Germinal center (tissue), 1 donor: ENCODE measurements around the gene FHL1.

Experiments
- DNase-seq: peaks from one replicate; pipeline ENCODE4 v3.0.0; 2012; ENCODE audit warnings: mixed read lengths, low spot score

The FHL1 gene

DNA sequence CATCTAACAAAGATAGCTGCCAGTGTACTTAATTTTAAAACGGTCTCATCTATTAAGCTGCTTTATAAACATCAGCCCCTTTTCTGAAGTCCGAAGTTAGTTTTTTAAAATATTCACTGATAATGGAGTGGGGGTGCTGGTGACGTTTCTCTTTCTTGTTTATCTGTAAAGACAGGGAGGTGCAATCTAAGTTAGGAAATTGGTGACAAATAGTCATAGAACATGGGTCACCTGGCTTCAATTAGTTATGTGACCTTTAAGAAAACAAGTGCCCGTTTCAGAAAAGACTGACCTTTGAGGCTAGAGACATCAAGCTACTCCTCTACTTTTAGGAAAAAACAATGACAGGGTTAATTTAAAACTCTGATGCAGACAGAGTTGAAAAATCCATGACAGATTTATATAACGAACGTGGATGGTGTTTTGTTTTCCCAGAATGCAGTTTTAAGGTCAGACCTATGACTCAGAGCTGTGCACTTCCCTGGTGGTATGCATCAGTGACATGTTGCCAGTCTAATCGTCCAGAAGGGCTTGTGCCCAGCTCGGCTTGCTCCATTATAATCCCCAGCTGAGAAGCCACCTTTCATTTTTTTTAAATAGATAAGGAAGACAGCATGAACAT lies 38.2 kb downstream of the FHL1 start:
- DNase-seq, result no peak

DNA sequence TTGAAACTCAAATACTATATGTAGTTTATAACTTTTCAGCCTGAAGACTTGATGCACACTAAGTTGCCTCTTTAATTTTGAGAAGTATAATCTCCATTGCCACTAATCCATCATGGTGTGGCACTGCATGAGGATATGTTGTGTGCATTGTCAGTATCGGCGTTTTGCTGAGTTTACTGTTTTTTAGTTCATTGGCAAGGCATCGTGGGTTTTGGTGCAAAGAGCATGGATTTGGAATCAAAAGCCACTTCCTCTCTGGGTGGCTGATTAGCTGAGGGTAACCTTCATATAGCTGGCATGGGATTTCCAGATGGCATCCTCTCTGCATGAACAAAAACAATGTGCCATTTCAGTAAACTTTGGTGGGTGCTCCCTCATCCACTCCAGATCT lies 38.7 kb downstream of the FHL1 start:
- DNase-seq, result no peak

DNA sequence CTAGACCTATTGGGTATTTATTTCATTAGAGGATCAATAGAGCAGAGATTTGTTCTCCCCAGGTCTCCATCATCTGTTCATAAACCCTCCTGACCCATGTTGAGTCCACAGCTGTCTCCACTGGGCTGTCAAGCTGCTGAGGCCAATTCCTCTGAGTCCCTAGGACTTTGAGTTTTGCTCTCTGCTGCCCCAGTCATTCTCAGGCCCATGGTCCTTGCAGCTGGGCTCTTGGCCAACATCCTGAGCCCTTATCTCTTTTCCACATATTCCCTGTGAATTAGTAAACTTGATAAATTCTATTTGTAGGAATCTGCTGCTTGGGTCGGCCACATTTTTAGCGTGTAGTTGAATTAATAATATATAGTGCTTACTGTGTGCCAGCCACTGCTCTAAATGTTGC lies 41.9 kb downstream of the FHL1 start:
- no peak for DNase-seq

DNA sequence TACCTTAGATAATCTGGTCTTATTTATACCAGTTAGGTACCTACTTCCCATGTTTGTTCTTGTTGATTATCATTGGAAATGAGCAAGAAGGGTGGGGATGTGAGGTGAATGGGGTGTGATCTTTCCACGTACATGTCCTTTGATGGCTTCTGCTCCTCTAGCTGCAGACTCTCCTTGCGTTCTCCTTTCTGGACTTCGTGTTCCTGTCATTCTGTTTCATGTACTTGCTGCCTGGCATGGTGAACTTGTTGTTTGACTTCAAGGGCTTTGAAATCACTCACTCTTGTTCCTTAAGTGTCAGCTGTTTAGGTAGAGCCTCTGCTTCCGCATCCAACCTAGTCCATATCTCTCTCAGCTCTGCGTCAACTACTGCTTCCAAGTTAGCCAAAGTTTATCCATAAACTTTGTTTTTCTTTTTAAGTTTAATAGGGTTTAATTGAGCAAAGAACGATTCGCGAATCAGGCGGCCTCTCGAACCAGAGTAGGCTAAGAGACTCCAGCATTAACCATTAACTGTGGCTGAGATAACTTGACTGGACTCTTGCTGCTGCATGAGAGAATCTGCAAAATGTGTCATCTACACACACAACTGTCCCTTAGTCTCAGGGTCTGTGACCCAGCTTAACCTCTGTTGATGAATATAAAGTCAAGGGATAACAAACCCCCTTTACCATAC lies 42.8 kb downstream of the FHL1 start:
- no peak for DNase-seq

DNA sequence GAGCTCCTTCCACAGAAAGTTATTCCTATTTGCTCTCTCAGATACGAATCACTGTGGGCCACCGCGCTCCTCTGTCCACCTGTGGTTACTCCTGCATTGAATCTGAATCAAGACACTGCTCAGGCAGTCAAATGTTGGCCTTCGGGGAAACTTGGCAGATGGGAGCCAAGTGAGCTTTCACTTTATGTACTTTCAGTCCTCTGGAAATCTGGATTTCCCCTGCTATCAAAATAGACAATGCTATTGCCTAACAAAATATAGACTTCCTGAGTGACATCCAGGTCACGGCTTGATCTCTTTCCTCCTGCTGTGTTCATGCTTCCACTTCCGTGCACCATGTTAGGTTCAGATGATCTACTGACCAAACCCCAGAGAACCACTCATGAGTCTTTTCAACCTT lies 43.8 kb downstream of the FHL1 start:
- DNase-seq, result no peak

DNA sequence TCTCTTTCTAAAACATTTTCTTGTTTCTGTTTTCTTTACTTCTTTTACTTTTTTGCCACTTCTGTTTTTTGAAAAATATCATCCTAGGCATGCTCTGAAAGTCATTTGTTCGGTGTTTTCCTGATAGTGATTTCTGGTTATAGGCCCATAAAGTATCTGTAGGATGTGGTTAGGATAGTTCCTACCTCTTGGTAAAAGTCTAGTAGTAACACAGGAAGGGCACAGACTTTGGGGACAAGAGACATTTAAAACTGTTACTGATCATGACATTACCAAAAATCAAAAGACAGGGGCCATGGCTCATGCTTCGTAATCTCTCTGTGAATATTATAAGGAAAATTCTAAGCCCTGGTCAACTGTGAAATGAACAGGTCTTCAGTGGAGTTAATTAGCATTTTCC lies 44.8 kb downstream of the FHL1 start:
- DNase-seq, result no peak

DNA sequence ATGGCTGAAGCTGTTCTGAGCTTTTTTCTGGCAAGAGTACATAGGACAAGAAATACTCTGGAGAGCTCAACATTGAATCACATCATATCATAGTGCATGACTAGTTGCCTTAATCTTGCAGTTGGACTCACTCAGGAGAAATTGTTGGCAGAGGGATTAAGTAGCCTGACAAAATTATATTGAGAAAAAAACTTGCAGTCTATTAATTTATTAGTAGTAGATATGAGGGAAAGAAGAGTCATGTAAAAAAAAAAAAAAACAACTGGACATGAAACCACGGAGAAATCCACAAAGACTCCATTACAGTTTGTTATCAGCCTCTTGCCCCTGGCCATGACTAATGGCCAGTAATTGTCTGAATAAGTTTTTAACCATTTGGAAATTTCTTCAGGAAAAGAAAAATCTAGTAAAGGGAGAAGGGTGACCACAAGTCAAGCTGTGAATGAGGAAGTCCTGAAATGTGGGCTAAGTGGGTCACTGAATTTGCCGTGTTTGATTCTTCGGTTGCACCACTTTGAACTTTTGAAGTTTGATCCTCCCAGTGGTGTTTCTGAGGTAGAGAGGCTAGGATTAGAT lies 45.6 kb downstream of the FHL1 start:
- no peak for DNase-seq

DNA sequence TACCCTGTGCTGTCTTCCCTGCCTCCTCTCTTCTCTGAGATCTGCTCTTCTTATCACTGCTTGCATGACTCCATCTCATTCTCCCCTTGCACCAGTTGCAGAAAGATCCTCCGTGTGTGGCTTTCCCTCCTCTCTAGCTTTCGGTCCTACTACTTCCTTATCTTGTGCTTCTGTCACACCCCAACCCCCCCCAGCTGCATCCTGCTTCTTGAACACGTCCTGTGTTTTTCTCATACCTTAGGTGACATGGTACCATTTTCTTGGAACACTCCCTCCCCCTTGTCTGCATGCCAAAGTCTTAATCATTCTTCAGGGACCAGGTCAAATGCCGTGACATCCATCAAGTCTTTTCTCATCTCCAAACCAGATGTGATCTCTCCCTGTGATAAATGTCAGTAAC lies 46.4 kb downstream of the FHL1 start:
- DNase-seq, result no peak

DNA sequence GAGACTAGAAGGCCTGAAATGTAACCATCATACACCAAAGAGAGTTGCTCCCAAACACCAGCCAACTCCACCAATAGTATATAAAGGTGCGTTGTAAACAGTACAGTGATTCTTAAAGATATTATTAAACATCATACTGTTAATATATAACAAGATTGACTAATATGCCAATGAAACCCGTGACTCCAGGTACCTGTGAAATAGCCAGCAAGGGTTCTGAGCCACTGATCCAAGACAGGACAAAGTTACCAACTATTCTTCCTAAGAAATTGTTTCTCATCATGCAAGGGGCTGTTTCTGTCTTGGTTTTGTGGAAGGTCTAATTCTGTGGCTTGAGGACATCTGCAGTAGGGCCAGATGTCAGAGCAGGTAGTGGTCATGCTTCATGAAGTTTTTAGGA lies 47.2 kb downstream of the FHL1 start:
- DNase-seq, result no peak

DNA sequence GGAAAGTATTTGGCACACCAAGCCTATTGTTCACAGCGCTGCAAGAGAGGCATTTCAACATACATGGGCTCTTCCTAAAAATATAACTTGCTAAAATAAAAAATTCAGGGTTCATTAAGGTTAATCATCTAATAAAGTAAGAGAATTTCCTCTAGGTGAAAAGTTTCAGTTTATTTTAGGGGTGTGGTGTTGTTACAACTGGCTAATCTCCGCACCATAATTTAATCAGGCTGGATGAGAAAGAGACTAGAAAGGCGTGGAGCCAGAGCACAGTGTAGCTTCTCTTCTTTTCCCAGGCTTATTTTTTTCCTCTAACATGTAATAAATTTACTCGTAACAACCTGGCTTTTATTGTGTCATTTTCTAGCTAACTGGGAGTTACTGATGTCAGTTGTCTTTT lies 47.9 kb downstream of the FHL1 start:
- DNase-seq, result no peak

DNA sequence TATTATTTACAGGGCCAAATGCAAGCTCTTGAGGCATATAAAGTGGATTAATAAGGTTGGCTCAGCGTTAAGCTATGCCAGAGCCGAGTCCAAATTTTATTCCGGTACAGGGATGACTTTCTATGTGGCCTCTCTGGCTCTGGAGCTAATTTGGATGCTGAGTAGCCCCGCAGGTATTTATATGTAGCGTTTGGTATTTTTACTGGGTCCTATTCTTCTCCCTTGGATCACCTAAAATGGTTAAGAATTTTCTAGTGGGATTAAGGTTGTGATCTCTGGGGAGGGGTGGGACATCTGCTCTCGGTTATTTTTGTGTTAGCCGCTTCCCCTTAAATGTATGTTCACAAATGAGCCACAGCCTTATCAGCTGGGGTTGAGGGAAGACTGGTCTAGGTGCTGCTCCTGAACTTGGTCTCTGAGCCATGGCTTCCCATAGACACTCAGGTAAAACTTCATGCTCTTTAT lies 49.4 kb downstream of the FHL1 start:
- no peak for DNase-seq

DNA sequence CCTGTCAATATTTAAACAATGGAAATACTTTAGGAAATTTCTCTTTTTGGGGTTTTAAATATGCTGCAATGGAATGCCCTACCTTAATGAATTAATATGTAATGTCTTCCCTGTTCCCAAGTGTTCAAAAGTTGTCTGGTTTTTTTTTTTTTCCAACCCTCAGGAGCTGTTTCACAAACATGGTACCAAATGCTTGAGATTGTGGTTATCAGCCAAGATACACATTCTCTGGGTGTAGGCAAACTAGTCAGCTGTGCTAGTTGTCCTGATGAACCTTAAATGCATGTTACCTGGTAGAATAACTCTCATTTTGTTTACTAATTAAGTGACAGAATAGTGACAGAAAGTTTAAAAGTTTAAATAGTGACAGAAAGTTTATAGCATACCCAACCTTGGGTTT lies 50.7 kb downstream of the FHL1 start:
- no peak for DNase-seq

DNA sequence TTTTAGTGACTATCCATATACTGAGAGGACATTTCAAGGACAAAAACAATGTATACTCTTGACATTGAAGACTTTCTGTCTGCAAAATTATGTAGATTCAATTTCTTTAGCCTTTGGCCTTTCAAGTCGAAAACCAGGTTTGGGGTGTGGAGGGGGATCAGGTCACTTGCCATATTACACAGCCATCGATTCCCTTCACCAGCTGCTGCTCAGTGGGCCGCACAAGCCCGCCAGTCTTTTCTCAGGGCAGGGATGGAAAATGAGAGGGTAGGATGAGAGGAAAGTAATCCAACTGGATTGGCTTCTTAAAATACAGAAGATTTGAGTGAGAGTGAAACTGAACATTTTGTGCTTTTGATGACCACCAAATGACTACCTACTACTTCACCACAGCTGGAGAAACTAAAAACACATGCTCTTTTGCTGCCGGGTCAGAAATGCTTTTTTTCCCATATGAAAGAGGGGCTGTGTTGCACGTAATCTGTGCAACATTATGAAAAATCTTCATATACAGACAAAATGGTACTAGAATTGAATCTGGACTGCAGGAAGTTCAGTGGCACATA lies 51.4 kb downstream of the FHL1 start:
- no peak for DNase-seq

DNA sequence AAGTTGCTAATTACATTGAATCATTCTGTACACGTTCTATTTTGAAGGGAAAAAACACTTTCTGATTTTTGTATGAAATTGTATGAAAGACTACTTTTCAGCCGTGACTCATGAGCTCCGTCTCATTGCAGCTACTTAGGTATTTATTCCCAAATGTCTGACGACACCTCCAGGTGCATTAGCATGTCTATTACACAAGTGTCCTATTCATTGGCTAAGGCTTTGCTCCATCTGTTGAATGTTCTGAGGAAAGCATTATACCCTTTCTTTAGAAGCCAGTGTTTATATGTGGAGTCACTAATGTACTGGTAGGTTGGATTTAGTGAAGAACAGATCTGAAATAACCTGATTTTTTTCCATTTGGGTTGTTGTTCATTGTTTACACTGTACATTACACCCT lies 52.0 kb downstream of the FHL1 start:
- no peak for DNase-seq

DNA sequence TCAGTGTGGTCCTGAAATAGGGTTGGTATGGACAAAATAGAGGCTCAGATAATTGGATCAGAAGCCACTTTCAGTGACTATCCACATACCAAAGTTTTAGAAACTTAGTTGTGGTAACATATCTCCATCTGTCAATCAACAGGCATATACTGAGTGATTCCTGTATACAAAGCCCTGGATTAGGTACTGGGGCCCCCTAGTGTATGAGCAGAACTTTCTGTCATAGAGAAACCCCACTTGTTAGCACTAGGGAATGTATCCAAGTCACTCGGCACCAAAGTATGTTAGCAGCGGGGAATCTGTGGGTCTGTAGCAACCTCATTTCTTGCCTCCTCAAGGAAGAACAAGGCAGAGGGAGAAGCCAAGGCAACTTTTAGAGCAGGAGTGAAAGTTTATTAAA lies 53.1 kb downstream of the FHL1 start:
- peak; percentile 3 for DNase-seq

DNA sequence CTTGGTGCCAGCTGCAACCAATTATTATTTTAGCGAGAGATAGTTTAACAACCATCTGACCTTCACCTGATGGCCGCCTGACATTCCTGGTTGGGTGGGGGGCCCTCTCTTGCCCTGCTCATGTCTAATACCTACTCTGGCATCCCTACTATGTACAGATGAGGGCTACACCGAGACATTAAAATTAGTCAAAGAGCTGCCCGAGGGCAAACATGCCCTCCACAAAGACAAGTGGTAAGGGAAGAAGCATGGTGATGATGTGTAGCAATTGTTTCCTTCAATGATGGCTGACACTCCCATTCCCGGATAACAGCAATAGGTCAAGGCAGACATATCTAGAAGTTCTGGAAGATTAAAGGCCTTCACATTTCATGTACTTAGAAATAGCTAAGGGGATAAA lies 54.3 kb downstream of the FHL1 start:
- no peak for DNase-seq

DNA sequence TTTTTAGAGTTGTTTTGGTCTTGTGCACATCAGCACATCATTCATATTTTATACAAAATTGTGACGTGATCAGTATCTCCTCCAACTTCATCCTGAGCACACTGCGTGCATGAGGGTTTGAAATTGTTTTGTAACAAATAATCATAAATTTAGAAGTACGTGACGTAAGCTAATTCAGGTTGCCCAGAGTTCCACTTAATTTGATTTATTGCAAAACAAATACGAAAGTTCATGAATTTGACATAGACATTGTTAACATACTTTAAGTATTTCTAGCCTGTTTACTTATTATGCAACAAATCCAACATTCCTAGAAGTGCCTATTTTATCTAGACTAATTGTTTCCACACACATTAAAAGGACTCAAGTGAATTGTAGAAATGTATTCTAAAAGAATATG lies 55.6 kb downstream of the FHL1 start:
- DNase-seq, result no peak

DNA sequence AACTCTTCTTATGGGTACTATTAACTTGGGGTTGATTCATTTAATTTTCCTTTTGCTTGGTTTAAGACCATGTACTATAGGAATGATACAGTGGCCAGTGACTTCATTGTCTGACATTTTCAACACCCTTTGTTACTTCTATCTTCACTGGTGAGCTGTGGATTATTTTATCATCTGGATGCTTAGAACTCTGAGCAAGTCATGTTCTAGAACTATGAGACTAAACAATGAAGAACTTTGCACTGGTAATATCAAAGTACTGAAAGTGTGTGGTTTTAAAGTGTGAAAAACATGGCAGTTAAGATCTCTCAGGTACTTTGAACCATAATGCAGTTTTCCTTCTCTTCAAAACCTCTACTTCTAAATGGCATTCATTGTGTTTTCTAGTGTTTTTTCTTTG lies 56.1 kb downstream of the FHL1 start:
- DNase-seq, result no peak

DNA sequence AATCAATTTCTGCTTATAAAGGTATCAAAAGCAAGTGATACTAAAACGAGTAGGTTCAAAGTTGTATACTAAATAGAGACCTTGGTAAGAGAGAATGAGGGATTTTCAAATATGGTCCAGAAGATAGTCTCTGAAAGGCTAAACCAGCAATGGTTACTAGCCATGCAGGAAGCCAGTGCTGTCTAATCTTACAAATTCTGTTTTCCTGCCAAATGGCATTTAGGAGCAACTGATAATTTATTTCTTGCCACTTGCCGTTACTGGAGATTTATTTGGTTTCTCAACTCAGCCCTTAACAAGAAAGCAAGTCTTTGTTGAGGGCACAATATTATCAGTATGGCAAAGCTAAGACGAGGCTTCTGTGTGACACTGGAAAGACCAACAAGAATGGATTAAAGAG lies 56.6 kb downstream of the FHL1 start:
- DNase-seq, result no peak

DNA sequence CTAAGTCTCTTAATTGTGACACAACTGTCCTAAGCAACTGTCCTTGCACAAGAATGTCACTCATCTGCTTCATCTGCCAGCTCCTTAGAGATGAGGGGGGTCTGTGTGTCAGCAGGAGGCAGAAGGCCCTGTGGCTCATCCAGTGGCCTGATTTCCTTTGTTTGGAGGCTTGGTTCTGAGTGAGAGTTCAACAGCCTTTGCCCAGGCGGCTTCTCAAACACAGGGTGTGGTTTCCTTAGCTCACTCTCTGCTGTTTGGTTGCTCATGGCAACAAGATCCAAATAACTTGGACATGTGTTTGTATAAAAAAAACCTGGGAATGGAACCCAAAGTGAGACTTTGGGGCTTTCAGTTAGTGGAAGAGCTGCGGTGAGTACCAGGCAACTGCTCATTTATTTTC lies 57.2 kb downstream of the FHL1 start:
- no peak for DNase-seq

DNA sequence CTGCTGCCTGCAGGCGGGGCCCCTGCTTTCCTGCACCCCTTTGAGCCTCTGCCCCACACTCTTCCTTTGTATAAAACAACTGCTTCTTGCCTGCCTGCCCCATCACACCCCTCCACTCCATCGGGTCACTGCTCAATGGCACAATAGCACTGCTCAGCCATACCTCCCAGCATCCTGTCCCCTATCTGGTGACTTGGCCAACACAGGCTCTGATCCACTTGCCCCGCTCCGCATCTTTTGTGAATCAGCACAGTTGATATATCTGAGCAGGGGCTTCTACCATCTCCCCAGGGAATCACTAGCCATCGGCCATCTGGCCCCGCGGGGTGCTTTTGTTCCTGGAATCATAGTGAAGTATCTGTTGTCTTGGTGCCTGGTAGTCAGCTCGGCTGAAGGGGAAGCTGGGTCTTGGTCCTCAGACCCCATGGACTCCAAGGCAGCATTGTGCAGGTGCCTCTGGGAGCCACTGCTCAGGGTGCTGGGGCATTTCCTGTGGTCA lies 58.6 kb downstream of the FHL1 start:
- no peak for DNase-seq

DNA sequence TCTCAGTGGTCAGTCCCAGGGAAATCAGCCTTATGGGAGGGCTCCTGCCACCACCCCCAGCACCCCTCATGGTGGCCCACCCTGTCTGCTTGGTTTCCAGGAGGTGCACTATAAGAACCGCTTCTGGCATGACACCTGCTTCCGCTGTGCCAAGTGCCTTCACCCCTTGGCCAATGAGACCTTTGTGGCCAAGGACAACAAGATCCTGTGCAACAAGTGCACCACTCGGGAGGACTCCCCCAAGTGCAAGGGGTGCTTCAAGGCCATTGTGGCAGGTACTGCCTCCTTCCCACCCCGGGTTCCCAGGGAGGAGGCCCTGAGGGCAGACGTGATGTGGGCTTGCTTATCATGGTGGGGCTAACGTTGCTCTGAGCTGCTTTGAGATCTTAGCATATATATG lies 59.6 kb downstream of the FHL1 start:
- no peak for DNase-seq

DNA sequence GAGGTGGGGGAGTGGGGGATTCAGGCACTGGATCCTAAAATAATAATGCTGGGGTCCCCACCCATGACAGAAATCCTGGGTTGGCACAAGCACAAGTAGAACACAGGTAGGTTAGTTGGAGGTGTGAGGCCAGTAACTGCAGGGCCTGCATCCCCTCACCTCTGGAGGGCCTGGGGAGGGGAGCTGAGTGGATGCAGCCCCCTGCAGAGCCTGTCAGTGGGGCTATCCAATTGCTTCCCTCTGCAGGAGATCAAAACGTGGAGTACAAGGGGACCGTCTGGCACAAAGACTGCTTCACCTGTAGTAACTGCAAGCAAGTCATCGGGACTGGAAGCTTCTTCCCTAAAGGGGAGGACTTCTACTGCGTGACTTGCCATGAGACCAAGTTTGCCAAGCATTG lies 60.2 kb downstream of the FHL1 start:
- no peak for DNase-seq
